ENCODE results near the gene KCNH1. TPM values are rescaled to one million over a fixed set of nuclear protein-coding genes. Genes with fewer than 3 reads are reported as not detected.

The KCNH1 gene
- polyA plus RNA-seq, 1 of the 3 experiments (the other 2 are of a cell fraction): 0.08 TPM

GRCh38 chr1:210700083-210700482 lies 433.9 kb downstream of the KCNH1 start:
- H3K9me2 ChIP-seq: no peaks in the 10 kb centered on the region
- H3K9me3 ChIP-seq: no peaks in the 10 kb centered on the region
- CTCF ChIA-PET: interaction anchor here (1.9 kb wide), 1 partner anchor 434 kb away, joined by 10 read pairs; the partner anchor contains the start of gene KCNH1
- no peak overlapping the region for H3K27ac ChIP-seq (ENCODE audit: low read depth in 2 of 2, low read length in 1 of 2)
- peaks cover 0 to 27% of the 10 kb centered on the region in 2 experiments; a peak in 1 of 4 replicates for H3K4me1 ChIP-seq (ENCODE audit: control insufficient read depth in 1 of 2, insufficient read depth in 2 of 2, low read depth in 1 of 2, low read length in 1 of 2)
- no peaks in the 10 kb centered on the region for H3K27me3 ChIP-seq (ENCODE audit: insufficient read depth)
- no peak overlapping the region for H3K4me3 ChIP-seq (ENCODE audit: low read depth in 2 of 2, low read length in 1 of 2)
- H3K79me2 ChIP-seq (ENCODE audit: insufficient read depth): no peaks in the 10 kb centered on the region
- no peak for DNase-seq
- H3F3A ChIP-seq (replicated peaks; ENCODE audit: insufficient read depth): no peaks in the 10 kb centered on the region
- WGBS (ENCODE audit: low lambda C conversion rate): 56% methylated on average over 1 of the region's 1 CpG
- TF ChIP-seq USF1 (IDR thresholded peaks at IDR 0.05; ENCODE audit: borderline replicate concordance, low read depth): no peak
- no peak for TF ChIP-seq POLR2AphosphoS5 (IDR thresholded peaks at IDR 0.05; ENCODE audit: low read depth, low read length)
- TF ChIP-seq RXRA (IDR thresholded peaks at IDR 0.05; ENCODE audit: borderline replicate concordance, low read depth): no peak
- no peak for TF ChIP-seq TAF1 (IDR thresholded peaks at IDR 0.05; ENCODE audit: borderline replicate concordance, low read depth, low read length)
- TF ChIP-seq FOXM1 (IDR thresholded peaks at IDR 0.05; ENCODE audit: low read depth): no peak
- no peak for TF ChIP-seq USF2 (IDR thresholded peaks at IDR 0.05; ENCODE audit: borderline replicate concordance, low read depth, low read length)
- no peak for TF ChIP-seq ELF1 (IDR thresholded peaks at IDR 0.05)
- no peak for TF ChIP-seq ZBTB33 (IDR thresholded peaks at IDR 0.05; ENCODE audit: borderline replicate concordance, low read depth)
- TF ChIP-seq EP300 (IDR thresholded peaks at IDR 0.05; ENCODE audit: borderline replicate concordance in 1 of 2, low read depth in 1 of 2, low read length in 1 of 2): no peak
- no peak for TF ChIP-seq MXI1 (IDR thresholded peaks at IDR 0.05; ENCODE audit: low read depth, low read length)
- no peak for TF ChIP-seq EZH2phosphoT487 (IDR thresholded peaks at IDR 0.05; ENCODE audit: borderline replicate concordance, low read depth)
- TF ChIP-seq SMC3 (IDR thresholded peaks at IDR 0.05; ENCODE audit: low read depth, low read length): no peak
- no peak for TF ChIP-seq RAD21 (IDR thresholded peaks at IDR 0.05; ENCODE audit: low read length)
- TF ChIP-seq REST (IDR thresholded peaks at IDR 0.05; ENCODE audit: low read depth, low read length): no peak
- no peaks in the 10 kb centered on the region for H3K36me3 ChIP-seq (replicated peaks in 1 of 2; ENCODE audit: control insufficient read depth in 1 of 2, insufficient read depth in 2 of 2, low read length in 1 of 2)
- H3K9ac ChIP-seq: no peak overlapping the region
- no peak overlapping the region for H3K4me2 ChIP-seq
- no peak overlapping the region for H2AFZ ChIP-seq (ENCODE audit: low read depth)
- POLR2A ChIA-PET: no interaction called here
- no peaks in the 10 kb centered on the region for H4K20me1 ChIP-seq (ENCODE audit: insufficient read depth)
